Cardiac fibroblast (primary cell): ENCODE results near the gene CTBP1.

Source experiments
- DNase-seq, 2 donors: peaks; one replicate each; pipeline versions ENCODE4 v3.0.0 to v3.0.0-alpha.2; 2010; ENCODE audit warnings: low read depth in 2 of 2
- H3K4me3 ChIP-seq, 2 donors: replicated peaks in 1 of 2; 1 replicate in 1 of 2; 2 replicates in 1 of 2; pipeline ENCODE4 v1.5.1; 2011; ENCODE audit warnings: low read depth in 2 of 2, low read length in 2 of 2, mild to moderate bottlenecking in 2 of 2, moderate library complexity in 1 of 2
- CTCF ChIP-seq: IDR thresholded peaks from one replicate; pipeline ENCODE4 v1.5.1; 2011; ENCODE audit warnings: low read depth, mild to moderate bottlenecking, low read length, inconsistent platforms

CTBP1 gene

GRCh38 chr4:1171311-1172227 is 77.4 kb downstream of the CTBP1 start:
- H3K4me3 ChIP-seq: peak overlapping the region; percentile 52 to 57

GRCh38 chr4:1170976-1171310 is 78.0 kb downstream of the CTBP1 start:
- TF ChIP-seq CTCF: no peak
- DNase-seq: no peak
- H3K4me3 ChIP-seq: peak overlapping the region; percentile 52 to 57

More at GRCh38 chr4:1171311-1172227, 77.4 kb downstream of the CTBP1 start:
- DNase-seq: no peak
- no peak for TF ChIP-seq CTCF

GRCh38 chr4:1170156-1170975 is 78.6 kb downstream of the CTBP1 start:
- peak overlapping the region; percentile 19 to 52 for H3K4me3 ChIP-seq
- TF ChIP-seq CTCF: no peak
- no peak for DNase-seq

- no peak for DNase-seq
- TF ChIP-seq CTCF: no peak
- H3K4me3 ChIP-seq: no peak overlapping the region
These were observed 79.2 kb downstream of the CTBP1 start for GRCh38 chr4:1169691-1170096.

DNA sequence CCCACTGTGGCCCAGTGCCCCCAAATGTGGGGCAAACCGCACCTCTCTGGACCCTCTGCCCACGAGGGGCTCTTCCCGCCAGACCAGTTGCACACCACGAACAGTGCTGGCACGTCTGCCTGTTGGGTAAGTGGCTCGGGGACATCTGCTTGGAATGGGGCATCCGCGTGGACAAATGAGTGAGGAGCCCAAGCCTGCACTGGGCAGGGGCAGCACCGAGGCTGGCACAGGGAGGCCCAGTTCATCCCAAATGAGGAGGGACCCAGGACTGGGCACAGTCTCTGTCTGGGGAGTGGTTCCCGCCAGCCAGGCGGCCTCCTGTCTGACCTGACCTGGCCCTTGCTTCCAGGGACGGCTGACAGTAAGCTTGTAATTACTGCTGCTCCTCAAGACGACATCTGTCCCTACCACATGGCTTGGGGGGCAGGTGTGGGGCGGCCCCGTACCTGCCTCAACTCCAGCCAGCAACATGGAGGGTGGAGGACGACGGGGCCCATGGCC is 79.7 kb downstream of the CTBP1 start:
- H3K4me3 ChIP-seq: no peak overlapping the region
- DNase-seq: no peak
- no peak for TF ChIP-seq CTCF

- no peak overlapping the region for H3K4me3 ChIP-seq
- TF ChIP-seq CTCF: no peak
- no peak for DNase-seq
These were observed 80.5 kb downstream of the CTBP1 start for GRCh38 chr4:1168191-1169101.
